AG04449 (cell line): ENCODE results near the gene GLTPD2.

Experiments
- CTCF ChIA-PET: fragments of 350-600 bp; formaldehyde crosslinking; extraction: SDS; loops from one replicate; lab custom pipeline; 2021; ENCODE audit warnings: antibody characterized with exemption; lab: Yijun Ruan, JAX
- POLR2A ChIA-PET: fragments of 400-600, 350-600 bp; formaldehyde crosslinking; extraction: SDS; loops from one replicate; lab custom pipeline; 2020; ENCODE audit warnings: antibody characterized with exemption, inconsistent platforms; lab: Yijun Ruan, JAX
- DNase-seq: peaks from one replicate; pipeline ENCODE4 v3.0.0-alpha.2; 2010; ENCODE audit warnings: low read depth, low spot score
- H3K4me3 ChIP-seq: 2 replicates; pipeline ENCODE4 v1.5.1; 2011; ENCODE audit warnings: low read depth, mild to moderate bottlenecking, control low read depth, low read length
- TF ChIP-seq, protein P1 (sequence below): IDR thresholded peaks from one replicate; pipeline ENCODE4 v1.5.1; 2011; ENCODE audit warnings: mild to moderate bottlenecking, moderate library complexity, low read length, control low read depth, inconsistent platforms; ENCODE audit not compliant: insufficient read depth; ENCODE audit errors: missing control alignments

GLTPD2 gene

GRCh38 chr17:4766201-4766600 lies 22.6 kb upstream of the GLTPD2 start:
- no peak overlapping the region for H3K4me3 ChIP-seq
- CTCF ChIA-PET = interaction anchor here (0.7 to 1.1 kb wide), 2 partner anchors 65 to 118 kb away, joined by 3 to 4 read pairs; no protein-coding TSS in a partner anchor
- TF ChIP-seq, protein P1, sequence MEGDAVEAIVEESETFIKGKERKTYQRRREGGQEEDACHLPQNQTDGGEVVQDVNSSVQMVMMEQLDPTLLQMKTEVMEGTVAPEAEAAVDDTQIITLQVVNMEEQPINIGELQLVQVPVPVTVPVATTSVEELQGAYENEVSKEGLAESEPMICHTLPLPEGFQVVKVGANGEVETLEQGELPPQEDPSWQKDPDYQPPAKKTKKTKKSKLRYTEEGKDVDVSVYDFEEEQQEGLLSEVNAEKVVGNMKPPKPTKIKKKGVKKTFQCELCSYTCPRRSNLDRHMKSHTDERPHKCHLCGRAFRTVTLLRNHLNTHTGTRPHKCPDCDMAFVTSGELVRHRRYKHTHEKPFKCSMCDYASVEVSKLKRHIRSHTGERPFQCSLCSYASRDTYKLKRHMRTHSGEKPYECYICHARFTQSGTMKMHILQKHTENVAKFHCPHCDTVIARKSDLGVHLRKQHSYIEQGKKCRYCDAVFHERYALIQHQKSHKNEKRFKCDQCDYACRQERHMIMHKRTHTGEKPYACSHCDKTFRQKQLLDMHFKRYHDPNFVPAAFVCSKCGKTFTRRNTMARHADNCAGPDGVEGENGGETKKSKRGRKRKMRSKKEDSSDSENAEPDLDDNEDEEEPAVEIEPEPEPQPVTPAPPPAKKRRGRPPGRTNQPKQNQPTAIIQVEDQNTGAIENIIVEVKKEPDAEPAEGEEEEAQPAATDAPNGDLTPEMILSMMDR = no peak
- DNase-seq = no peak
- POLR2A ChIA-PET = no interaction called here

DNA sequence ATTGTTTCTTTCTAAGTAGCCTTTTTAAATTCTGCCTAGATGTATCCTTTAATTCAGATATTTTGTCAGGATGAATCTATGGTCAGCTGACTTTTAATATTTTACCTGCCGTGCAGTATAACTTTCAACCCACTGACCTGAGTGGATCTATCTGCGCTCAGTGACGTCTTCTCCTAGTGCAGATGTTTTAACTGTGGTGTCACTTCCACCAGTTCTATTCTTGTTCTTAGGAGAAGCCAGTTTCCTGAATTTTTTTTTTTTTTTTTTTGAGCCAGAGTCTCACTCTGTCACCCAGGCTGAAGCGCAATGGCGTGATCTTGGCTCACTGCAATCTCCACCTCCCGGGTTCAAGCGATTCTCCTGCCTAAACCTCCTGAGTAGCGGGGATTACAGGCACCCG lies 22.0 kb upstream of the GLTPD2 start:
- ChIA-PET POLR2A (no interaction called here), CTCF (no interaction called here)
- H3K4me3 ChIP-seq = no peak overlapping the region
- no peak for DNase-seq
- TF ChIP-seq, protein P1 = no peak

DNA sequence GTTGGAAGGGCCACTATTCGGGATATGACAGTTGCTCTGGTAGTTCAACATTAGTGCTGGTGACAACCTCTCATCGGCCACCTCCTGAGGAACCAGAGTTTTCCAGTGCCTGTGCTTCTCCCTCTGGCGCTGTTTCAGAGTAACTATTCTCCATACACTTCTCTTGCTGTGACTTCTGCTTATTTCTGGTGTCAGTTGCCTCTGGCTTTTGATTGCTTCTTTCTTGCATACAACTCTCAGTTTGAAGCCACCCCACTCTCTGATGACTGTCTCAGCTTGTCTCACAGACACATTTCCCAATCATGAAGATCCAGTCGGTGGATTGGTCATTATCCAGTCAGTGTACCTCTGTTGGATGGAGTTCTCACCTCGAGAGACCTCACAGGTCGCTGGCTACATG lies 20.5 kb upstream of the GLTPD2 start:
- no peak overlapping the region for H3K4me3 ChIP-seq
- POLR2A ChIA-PET = no interaction called here
- no peak for DNase-seq
- CTCF ChIA-PET = interaction anchor here (1.1 to 2.0 kb wide), 2 partner anchors 20 to 22 kb away, joined by 3 to 7 read pairs; partner anchors contain the start of gene GLTPD2
- TF ChIP-seq, protein P1 = no peak

GRCh38 chr17:4769628-4770027 lies 19.1 kb upstream of the GLTPD2 start:
- TF ChIP-seq, protein P1 = no peak
- no peak for DNase-seq
- ChIA-PET CTCF (interaction anchor here (2.0 kb wide), 1 partner anchor 19 kb away, joined by 7 read pairs; the partner anchor contains the start of gene GLTPD2), POLR2A (no interaction called here)
- no peak overlapping the region for H3K4me3 ChIP-seq

DNA sequence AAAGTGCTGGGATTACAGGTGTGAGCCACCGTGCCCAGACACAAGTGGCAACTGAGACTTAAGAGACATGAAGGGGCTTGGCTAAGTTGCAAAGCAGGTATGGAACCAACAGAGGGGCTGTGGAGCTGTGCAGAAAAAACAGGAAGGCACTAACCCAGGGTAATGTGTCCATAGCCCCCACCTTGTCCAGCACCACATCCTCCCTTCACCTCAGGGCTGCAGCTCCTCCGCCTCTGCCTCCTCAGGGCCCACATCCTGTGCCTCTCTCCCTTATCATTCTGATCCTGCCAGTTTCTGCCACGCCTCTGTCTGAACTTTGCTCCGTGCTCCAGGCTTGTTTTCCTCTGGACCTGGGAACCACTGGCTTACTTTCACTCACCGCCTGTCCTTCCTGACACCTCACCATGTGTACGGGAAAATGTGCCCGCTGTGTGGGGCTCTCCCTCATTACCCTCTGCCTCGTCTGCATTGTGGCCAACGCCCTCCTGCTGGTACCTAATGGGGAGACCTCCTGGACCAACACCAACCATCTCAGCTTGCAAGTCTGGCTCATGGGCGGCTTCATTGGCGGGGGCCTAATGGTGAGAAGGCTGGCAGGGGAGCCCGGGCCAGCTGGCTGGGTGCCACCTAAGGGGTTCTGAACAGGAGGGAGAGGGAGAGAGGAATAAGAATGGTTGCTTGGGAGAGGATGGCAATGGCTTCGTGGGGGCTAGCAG lies 17.1 kb upstream of the GLTPD2 start, which contains the start of gene TM4SF5:
TSS of gene TM4SF5 (plus strand) at position 368 of the 716 bp plus-strand sequence. CDS start at position 405, 37 bp downstream.
- H3K4me3 ChIP-seq = no peak within 1 kb of the TSS
- no peak for DNase-seq
- TF ChIP-seq, protein P1 = no peak
- POLR2A ChIA-PET = no interaction called here
- CTCF ChIA-PET = interaction anchor here (0.6 to 11.4 kb wide), 2 partner anchors 16 to 351 kb away, joined by 4 to 135 read pairs; partner anchors contain the start of genes GLTPD2 and VMO1

DNA sequence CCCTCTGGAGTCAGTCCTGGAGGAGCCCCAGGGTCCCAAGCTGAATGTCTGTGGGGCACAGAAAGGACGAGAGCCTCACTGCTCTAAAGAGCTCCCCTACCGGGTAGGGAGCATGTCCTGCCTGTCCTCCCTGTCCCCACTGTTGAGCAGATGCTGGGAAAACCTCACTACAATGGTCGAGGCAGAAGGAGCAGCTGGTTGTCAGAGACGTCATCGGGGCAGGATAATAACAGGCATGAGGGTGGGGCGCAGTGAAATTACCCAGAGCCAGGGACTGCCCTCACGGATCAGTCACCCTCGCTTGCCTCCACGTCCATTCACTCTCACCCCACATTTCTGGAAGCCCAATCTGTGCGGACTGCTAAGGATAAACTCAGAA lies 16.5 kb upstream of the GLTPD2 start:
- ChIA-PET CTCF (interaction anchor here (11.4 kb wide), 1 partner anchor 16 kb away, joined by 135 read pairs; the partner anchor contains the start of genes GLTPD2 and VMO1), POLR2A (no interaction called here)
- TF ChIP-seq, protein P1 = no peak
- no peak overlapping the region for H3K4me3 ChIP-seq
- DNase-seq = no peak
